Astrocyte of the spinal cord (primary cell): Measurements from ENCODE around the gene MAGI1.

Source experiments
- DNase-seq: peaks from one replicate; pipeline ENCODE4 v3.0.0; 2011; ENCODE audit warnings: low read depth, low spot score
- H3K4me3 ChIP-seq: 2 replicates; pipeline ENCODE4 v1.5.1; 2011; ENCODE audit warnings: low read depth, mild to moderate bottlenecking, low read length, moderate library complexity
- CTCF ChIP-seq: IDR thresholded peaks from 2 replicates; pipeline ENCODE4 v1.5.1; 2012; ENCODE audit warnings: low read depth, mild to moderate bottlenecking, low read length, inconsistent platforms
- in situ Hi-C: cut with HindIII; loops from 2 replicates; pipeline ENCODE4 v1.10.0; 2017; ENCODE audit warnings: low sequenced_read_pairs

Gene MAGI1

GRCh38 chr3:65604863-65605526 lies 433.7 kb downstream of the MAGI1 start:
- DNase-seq = peak; percentile 69
- TF ChIP-seq CTCF = no peak
- in situ Hi-C loops = no loop called here
- H3K4me3 ChIP-seq = no peak overlapping the region

- no peak overlapping the region for H3K4me3 ChIP-seq
- no peak for TF ChIP-seq CTCF
- in situ Hi-C loops = no loop called here
- DNase-seq = no peak
These were observed 435.1 kb downstream of the MAGI1 start for GRCh38 chr3:65603631-65604030.

- in situ Hi-C loops = no loop called here
- no peak overlapping the region for H3K4me3 ChIP-seq
- no peak for TF ChIP-seq CTCF
- no peak for DNase-seq
These were observed 437.8 kb downstream of the MAGI1 start for GRCh38 chr3:65600888-65601287.

- no peak for DNase-seq
- no peak for TF ChIP-seq CTCF
- in situ Hi-C loops = no loop called here
- peak overlapping the region; percentile 41 for H3K4me3 ChIP-seq
These were observed 440.7 kb downstream of the MAGI1 start for GRCh38 chr3:65597952-65598413.

GRCh38 chr3:65597226-65597951 lies 441.3 kb downstream of the MAGI1 start:
- DNase-seq = no peak
- in situ Hi-C loops = no loop called here
- H3K4me3 ChIP-seq = peak overlapping the region; percentile 41
- no peak for TF ChIP-seq CTCF

- DNase-seq = no peak
- no peak for TF ChIP-seq CTCF
- in situ Hi-C loops = no loop called here
- peak overlapping the region; percentile 41 for H3K4me3 ChIP-seq
These were observed 442.0 kb downstream of the MAGI1 start for GRCh38 chr3:65596571-65597225.
